ENCODE results near the gene MVB12B.

- TF ChIP-seq, protein P1, sequence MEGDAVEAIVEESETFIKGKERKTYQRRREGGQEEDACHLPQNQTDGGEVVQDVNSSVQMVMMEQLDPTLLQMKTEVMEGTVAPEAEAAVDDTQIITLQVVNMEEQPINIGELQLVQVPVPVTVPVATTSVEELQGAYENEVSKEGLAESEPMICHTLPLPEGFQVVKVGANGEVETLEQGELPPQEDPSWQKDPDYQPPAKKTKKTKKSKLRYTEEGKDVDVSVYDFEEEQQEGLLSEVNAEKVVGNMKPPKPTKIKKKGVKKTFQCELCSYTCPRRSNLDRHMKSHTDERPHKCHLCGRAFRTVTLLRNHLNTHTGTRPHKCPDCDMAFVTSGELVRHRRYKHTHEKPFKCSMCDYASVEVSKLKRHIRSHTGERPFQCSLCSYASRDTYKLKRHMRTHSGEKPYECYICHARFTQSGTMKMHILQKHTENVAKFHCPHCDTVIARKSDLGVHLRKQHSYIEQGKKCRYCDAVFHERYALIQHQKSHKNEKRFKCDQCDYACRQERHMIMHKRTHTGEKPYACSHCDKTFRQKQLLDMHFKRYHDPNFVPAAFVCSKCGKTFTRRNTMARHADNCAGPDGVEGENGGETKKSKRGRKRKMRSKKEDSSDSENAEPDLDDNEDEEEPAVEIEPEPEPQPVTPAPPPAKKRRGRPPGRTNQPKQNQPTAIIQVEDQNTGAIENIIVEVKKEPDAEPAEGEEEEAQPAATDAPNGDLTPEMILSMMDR (IDR thresholded peaks at IDR 0.05; ENCODE audit: insufficient read depth, low read length, poor library complexity, severe bottlenecking) = no peak
- no peak for TF ChIP-seq EZH2phosphoT487 (conservative IDR thresholded peaks at IDR 0.05; ENCODE audit: low read length)
Observed at GRCh38 chr9:126372716-126373115, 46.1 kb downstream of the MVB12B start.

All from SU-DHL-6 (cell line).